CD4-positive, alpha-beta T cell treated with Interleukin-12 subunit alpha and Interleukin-12 subunit beta, for 1 hour (primary cell): ENCODE measurements around the gene DCDC1.
"Not testable (repeated sequence)": the region's sequence is repeated elsewhere in the genome, so short reads cannot be mapped to it uniquely, and the experiment has no call there.

Source experiments
- DNase-seq: peaks from one replicate; pipeline ENCODE4 v3.0.0-alpha.2; 2020

DCDC1 gene

DNA sequence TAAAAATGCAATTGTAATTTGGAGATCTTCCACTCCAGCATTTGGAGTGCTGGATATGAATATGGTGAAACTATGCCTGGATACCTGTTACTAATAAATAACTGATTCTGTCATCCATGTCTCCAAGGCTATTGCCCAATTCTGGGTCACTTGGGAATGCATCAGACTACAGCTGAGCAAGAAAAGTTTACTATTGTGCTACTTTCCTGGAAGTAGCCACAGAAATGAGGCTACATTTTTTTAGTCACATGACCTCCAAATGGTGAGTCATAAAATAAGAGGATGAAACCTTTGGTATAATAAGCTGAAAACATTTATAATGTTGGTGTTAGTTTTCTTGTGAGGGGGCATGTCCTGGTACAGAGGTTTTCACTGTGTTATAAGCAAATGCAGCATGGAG is 44.4 kb downstream of the DCDC1 start:
- no peak for DNase-seq

- no peak for DNase-seq
These were observed 46.4 kb downstream of the DCDC1 start for GRCh38 chr11:31323145-31323544.

DNA sequence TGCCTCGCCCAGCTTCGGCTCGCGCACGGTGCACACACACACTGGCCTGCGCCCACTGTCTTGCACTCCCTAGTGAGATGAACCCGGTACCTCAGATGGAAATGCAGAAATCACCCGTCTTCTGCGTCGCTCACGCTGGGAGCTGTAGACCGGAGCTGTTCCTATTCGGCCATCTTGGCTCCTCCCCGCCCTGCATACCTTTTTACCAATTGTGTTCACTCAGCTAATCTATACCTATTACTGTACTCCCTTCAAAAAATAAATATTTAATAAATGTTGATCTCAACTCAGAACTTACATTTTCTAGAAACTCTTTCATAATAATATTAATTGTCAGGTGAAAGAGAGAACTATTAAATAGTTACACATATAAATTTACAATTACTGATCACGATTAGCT is 48.0 kb downstream of the DCDC1 start:
- not testable (repeated sequence) for DNase-seq

DNA sequence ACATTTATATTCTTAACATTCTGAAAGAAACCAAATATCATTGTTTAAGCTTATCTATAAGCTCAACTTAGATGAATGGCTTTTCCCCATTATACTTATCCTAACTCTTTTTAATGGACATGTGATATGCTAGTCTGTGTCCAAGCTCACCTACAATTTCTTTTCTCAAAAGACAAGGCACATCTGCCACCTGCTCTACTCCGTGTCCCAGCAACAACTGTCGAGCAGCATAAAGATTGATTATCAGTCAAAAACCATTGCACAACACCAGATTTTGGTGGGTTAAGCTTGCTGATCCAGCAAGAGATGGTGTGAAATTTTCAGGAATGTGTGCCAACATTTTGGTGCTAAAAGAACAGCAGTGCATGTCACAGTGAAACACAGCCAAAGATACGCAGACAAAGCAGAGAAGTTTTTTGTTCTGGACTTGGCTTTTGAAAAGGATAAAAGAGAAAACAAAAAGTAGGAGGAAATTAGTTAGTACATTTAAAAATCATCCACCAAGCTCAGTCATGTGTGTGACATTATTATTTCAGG is 65.8 kb downstream of the DCDC1 start:
- no peak for DNase-seq

GRCh38 chr11:31301549-31302510 is 67.7 kb downstream of the DCDC1 start:
- DNase-seq, result no peak

GRCh38 chr11:31295308-31295707 is 74.2 kb downstream of the DCDC1 start:
- DNase-seq, result no peak

DNA sequence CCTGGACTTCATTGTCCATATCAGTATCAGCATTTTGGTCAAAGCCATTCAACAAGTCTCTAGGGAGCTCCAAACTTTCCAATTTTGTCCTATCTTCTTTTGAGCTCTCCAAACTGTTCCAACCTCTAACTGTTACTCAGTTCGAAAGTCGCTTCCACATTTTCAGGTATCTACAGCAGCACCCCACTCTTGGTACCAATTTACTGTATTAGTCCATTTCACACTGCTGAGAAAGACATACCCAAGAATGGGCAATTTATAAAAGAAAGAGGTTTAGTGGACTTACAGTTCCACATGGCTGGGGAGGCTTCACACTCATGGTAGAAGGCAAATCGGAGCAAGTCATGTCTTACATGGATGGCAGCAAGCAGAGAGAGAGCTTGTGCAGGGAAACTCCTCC is 96.0 kb downstream of the DCDC1 start:
- not testable (repeated sequence) for DNase-seq

GRCh38 chr11:31267720-31268119 is 101.8 kb downstream of the DCDC1 start:
- DNase-seq, result no peak

- no peak for DNase-seq
These were observed 104.7 kb downstream of the DCDC1 start for GRCh38 chr11:31264834-31265233.

GRCh38 chr11:31262761-31263160 is 106.8 kb downstream of the DCDC1 start:
- no peak for DNase-seq

DNA sequence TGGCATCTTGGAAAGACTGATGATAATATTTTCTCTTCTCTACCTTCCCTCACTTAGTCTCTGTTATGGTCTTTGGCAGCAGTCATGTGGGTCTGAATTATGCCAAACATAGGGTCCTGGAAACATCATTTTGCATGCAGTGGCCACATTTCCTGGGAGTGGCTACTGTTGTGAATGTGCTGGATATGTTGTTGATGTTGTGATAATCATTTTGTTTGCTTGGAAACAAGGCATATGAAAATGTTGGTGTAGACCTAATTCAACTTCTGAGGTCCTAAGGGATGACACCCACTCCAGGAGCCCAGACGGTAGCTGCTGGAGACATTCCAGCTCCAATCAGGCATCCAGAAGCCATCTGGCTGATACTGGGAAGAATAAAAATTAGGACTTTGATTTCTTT is 109.7 kb downstream of the DCDC1 start:
- DNase-seq, result no peak

GRCh38 chr11:31254415-31254814 is 115.1 kb downstream of the DCDC1 start:
- DNase-seq, result no peak

DNA sequence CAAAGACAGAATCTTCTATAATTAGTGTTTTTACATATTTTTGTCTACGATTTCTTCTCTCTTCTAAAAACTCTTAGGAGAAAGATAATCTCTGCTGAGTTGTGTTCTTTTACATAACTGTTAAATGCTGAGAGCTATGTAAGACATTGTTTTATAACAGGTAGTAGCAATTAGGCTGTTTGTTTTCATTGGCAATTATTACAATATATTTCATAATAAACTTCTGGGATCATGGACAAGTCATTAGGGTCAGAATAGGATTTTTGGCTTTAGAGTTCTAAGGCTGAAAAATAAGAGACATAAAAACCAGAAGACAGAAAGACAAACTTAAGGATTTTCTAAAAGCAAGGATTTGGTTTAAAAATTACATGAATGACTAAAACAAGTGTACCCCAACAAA is 120.8 kb downstream of the DCDC1 start:
- DNase-seq, result no peak

- no peak for DNase-seq
These were observed 122.2 kb downstream of the DCDC1 start for GRCh38 chr11:31247321-31247720.

- DNase-seq, result no peak
These were observed 122.9 kb downstream of the DCDC1 start for GRCh38 chr11:31246451-31247165.

DNA sequence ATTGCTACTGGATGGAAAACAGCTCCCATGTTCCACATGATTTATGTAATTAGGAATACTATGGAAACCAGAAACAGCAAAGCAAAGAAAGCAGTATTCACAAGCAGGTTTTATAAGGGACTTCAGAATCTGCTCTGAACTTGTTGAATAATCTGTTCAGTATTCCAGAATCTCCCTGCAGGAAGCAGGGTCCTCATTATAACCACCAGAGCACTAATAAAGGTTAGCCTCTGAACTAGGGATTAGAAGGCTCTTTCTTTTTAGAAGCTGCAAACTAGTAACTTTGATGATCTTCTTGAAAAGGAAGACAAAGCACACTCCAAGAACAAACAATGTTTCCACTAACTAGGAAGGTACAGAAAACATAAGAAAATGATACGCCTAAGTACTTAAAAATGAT is 125.8 kb downstream of the DCDC1 start:
- DNase-seq, result no peak

GRCh38 chr11:31240340-31240904 is 129.1 kb downstream of the DCDC1 start:
- DNase-seq, result peak; percentile 27

DNA sequence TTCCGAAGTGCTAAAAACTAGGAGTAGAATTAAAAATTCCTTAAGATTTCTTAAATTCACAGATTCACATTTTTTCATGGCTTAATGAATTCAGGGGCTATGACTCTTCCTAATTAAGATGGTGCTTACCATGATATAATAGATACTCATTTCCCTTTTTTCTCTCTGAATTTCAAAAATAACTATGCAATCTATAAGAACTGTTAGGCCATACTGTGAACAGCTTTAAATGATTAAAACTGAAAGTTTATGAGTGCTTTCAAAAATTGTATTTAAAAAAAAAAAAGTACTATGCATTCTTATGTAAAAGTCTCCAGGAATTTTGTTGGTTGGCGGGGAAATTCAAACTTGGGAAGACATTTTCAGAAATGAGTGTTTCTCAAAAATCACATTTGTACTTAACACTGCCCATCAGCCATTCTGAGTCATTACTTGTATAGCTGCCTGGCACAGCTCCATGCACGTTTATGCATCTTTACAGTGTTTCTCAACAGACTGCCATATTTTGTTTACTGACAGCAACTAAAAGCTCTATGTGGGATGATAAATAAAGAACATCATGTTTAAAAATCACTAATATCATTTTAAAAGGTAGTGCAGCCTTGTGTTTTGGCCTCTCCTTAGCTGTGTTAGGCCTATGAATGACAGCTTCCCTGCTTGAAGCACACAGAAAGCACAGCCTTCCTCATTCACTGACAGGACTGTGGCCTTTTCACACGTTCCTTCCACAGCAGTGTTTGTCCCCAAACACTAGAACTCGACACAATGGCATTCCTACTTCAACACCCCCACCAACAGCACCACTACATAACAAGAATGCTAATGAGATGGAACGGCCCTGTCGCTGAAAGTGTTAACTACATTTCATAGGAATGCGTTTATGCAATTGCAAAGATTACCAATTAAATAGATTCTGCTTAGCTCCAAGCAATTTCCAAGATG is 131.4 kb downstream of the DCDC1 start:
- no peak for DNase-seq

- peak; percentile 2 for DNase-seq
These were observed 133.4 kb downstream of the DCDC1 start for GRCh38 chr11:31236143-31236542.

- DNase-seq, result no peak
These were observed 136.1 kb downstream of the DCDC1 start for GRCh38 chr11:31233425-31233824.

- no peak for DNase-seq
These were observed 137.9 kb downstream of the DCDC1 start for GRCh38 chr11:31231601-31232000.

- DNase-seq, result no peak
These were observed 150.7 kb downstream of the DCDC1 start for GRCh38 chr11:31218847-31219246.
